ENCODE data around the gene NINJ2. TPM values are rescaled to one million over a fixed set of nuclear protein-coding genes. Genes with fewer than 3 reads are reported as not detected.

Gene NINJ2
- total and polyA plus RNA-seq, 9 donors = 0.48 to 3.4 (median 1.4) TPM; not detected in 2

GRCh38 chr12:640773-641172 lies 22.5 kb downstream of the NINJ2 start:
- DNase-seq = no peak
- TF ChIP-seq CTCF (IDR thresholded peaks at IDR 0.05) = peak in 1 of 3 donors; percentile 5
- no peak for TF ChIP-seq EP300 (IDR thresholded peaks at IDR 0.05)
- H3K9me3 ChIP-seq = no peaks in the 10 kb centered on the region
- intact Hi-C loops (cut with DNase I) = loop anchor here in 3 of 4 donors (10.0 kb wide), 1 partner anchor 66 kb away; no protein-coding TSS in a partner anchor
- no peaks in the 10 kb centered on the region for H3K27me3 ChIP-seq
- H3K4me3 ChIP-seq = no peak overlapping the region
- H3K36me3 ChIP-seq = no peaks in the 10 kb centered on the region
- no peak overlapping the region for H3K27ac ChIP-seq
- 92 to 99% (median 96%) methylated on average over 3 of the region's 3 CpGs for WGBS, 3 donors
- H3K4me1 ChIP-seq (ENCODE audit: insufficient read depth) = peaks cover 7% of the 10 kb centered on the region

- intact Hi-C loops (cut with DNase I) = loop anchor here in 3 of 4 donors (10.0 kb wide), 1 partner anchor 65 kb away; no protein-coding TSS in a partner anchor
- WGBS, 3 donors = 92 to 96% (median 94%) methylated on average over 5 of the region's 5 CpGs
These were observed 23.3 kb downstream of the NINJ2 start for GRCh38 chr12:639988-640387.

GRCh38 chr12:639566-639965 lies 23.7 kb downstream of the NINJ2 start:
- no peak overlapping the region for H3K4me3 ChIP-seq
- intact Hi-C loops (cut with DNase I) = no loop called here
- 88 to 89% (median 88%) methylated on average over 5 of the region's 5 CpGs for WGBS, 3 donors
- H3K9me3 ChIP-seq = no peaks in the 10 kb centered on the region
- H3K36me3 ChIP-seq = no peaks in the 10 kb centered on the region
- TF ChIP-seq EP300 (IDR thresholded peaks at IDR 0.05) (no peak), POLR2A (IDR thresholded peaks at IDR 0.05) (no peak), CTCF (IDR thresholded peaks at IDR 0.05) (no peak)
- H3K27me3 ChIP-seq = no peaks in the 10 kb centered on the region
- H3K27ac ChIP-seq = no peak overlapping the region
- no peak for DNase-seq
- H3K4me1 ChIP-seq (ENCODE audit: insufficient read depth) = peaks cover 5% of the 10 kb centered on the region

More at GRCh38 chr12:639988-640387, 23.3 kb downstream of the NINJ2 start:
- Histone ChIP-seq H3K4me3 (no peak overlapping the region), H3K9me3 (no peaks in the 10 kb centered on the region), H3K27me3 (no peaks in the 10 kb centered on the region), H3K36me3 (no peaks in the 10 kb centered on the region), H3K4me1 (ENCODE audit: insufficient read depth) (peaks cover 5% of the 10 kb centered on the region), H3K27ac (no peak overlapping the region)
- no peak for TF ChIP-seq EP300 (IDR thresholded peaks at IDR 0.05)
- TF ChIP-seq CTCF (IDR thresholded peaks at IDR 0.05) = no peak
- TF ChIP-seq POLR2A (IDR thresholded peaks at IDR 0.05) = no peak
- DNase-seq = no peak

- no peak for DNase-seq
- no peak overlapping the region for H3K27ac ChIP-seq
- H3K4me3 ChIP-seq = no peak overlapping the region
- intact Hi-C loops (cut with DNase I) = no loop called here
- H3K4me1 ChIP-seq (ENCODE audit: insufficient read depth) = peaks cover 5% of the 10 kb centered on the region
- no peaks in the 10 kb centered on the region for H3K27me3 ChIP-seq
- 66 to 75% (median 72%) methylated on average over 3 of the region's 3 CpGs for WGBS, 3 donors
- no peaks in the 10 kb centered on the region for H3K9me3 ChIP-seq
- TF ChIP-seq POLR2A (IDR thresholded peaks at IDR 0.05) (no peak), CTCF (IDR thresholded peaks at IDR 0.05) (no peak)
- H3K36me3 ChIP-seq = no peaks in the 10 kb centered on the region
These were observed 24.2 kb downstream of the NINJ2 start for GRCh38 chr12:638953-639557.

All from ovary (tissue), 9 donors.